Parathyroid adenoma (tissue), 2 donors: Measurements from ENCODE around the gene NLRP1.

Source experiments
- H2AFZ ChIP-seq: fragments of 300-600 bp; sonication (generic); one replicate; pipeline ENCODE4 v1.7.0; 2017; ENCODE audit warnings: antibody characterized with exemption, mild to moderate bottlenecking
- H3K27ac ChIP-seq: fragments of 300-600 bp; sonication (generic); one replicate; pipeline ENCODE4 v1.7.0; 2017
- H3K27me3 ChIP-seq: fragments of 300-600 bp; sonication (generic); one replicate; pipeline ENCODE4 v1.7.0; 2017; ENCODE audit warnings: low read length; ENCODE audit not compliant: control insufficient read depth, insufficient read depth
- H3K36me3 ChIP-seq: fragments of 300-600 bp; sonication (generic); one replicate; pipeline ENCODE4 v1.7.0; 2017; ENCODE audit warnings: low read length; ENCODE audit not compliant: control insufficient read depth, insufficient read depth
- H3K4me1 ChIP-seq: fragments of 300-600 bp; sonication (generic); one replicate; pipeline ENCODE4 v1.7.0; 2017; ENCODE audit warnings: control low read depth
- H3K4me2 ChIP-seq: fragments of 300-600 bp; sonication (generic); one replicate; pipeline ENCODE4 v1.7.0; 2017; ENCODE audit warnings: low read length
- H3K4me3 ChIP-seq: fragments of 300-600 bp; sonication (generic); one replicate; pipeline ENCODE4 v1.7.0; 2017; ENCODE audit warnings: low read depth, low read length
- H3K79me2 ChIP-seq: fragments of 300-600 bp; sonication (generic); one replicate; pipeline ENCODE4 v1.7.0; 2017; ENCODE audit warnings: control low read depth
- H3K9ac ChIP-seq: fragments of 300-600 bp; sonication (generic); one replicate; pipeline ENCODE4 v1.7.0; 2017; ENCODE audit warnings: mild to moderate bottlenecking
- H3K9me3 ChIP-seq: fragments of 300-600 bp; sonication (generic); one replicate; pipeline ENCODE4 v1.7.0; 2017; ENCODE audit warnings: low read length; ENCODE audit not compliant: control insufficient read depth
- TF ChIP-seq, protein P1 (sequence below): fragments of 300-600 bp; sonication (generic); IDR thresholded peaks from one replicate; pipeline ENCODE4 v1.7.0; 2017; ENCODE audit warnings: antibody characterized with exemption, mild to moderate bottlenecking
- donor health status: primary hyperparathyroidism.

NLRP1 gene

DNA sequence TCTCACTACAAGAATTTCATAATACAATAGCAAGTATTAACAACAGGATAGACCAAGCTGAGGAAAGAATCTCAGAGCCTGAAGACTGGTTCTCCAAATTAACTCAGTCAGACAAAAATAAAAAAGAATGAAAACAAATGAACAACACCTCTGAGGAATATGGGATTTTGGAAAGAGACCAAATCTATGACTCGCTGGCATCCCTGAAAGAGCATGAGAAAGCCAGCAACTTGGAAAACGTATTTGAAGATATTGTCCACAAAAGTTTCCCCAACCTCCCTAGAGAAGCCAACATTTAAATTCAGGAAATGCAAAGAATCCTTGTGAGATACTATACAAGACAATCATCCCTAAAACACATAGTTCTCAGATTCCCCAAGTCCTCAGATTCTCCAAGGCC is 20.9 kb downstream of the NLRP1 start:
- H3K9me3 ChIP-seq = no peaks in the 10 kb centered on the region
- no peaks in the 10 kb centered on the region for H3K27me3 ChIP-seq
- H3K4me3 ChIP-seq = no peak overlapping the region
- no peaks in the 10 kb centered on the region for H3K79me2 ChIP-seq
- H3K4me1 ChIP-seq = no peaks in the 10 kb centered on the region
- TF ChIP-seq, protein P1, sequence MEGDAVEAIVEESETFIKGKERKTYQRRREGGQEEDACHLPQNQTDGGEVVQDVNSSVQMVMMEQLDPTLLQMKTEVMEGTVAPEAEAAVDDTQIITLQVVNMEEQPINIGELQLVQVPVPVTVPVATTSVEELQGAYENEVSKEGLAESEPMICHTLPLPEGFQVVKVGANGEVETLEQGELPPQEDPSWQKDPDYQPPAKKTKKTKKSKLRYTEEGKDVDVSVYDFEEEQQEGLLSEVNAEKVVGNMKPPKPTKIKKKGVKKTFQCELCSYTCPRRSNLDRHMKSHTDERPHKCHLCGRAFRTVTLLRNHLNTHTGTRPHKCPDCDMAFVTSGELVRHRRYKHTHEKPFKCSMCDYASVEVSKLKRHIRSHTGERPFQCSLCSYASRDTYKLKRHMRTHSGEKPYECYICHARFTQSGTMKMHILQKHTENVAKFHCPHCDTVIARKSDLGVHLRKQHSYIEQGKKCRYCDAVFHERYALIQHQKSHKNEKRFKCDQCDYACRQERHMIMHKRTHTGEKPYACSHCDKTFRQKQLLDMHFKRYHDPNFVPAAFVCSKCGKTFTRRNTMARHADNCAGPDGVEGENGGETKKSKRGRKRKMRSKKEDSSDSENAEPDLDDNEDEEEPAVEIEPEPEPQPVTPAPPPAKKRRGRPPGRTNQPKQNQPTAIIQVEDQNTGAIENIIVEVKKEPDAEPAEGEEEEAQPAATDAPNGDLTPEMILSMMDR = no peak
- H3K27ac ChIP-seq = no peak overlapping the region
- no peak overlapping the region for H3K9ac ChIP-seq
- no peaks in the 10 kb centered on the region for H3K36me3 ChIP-seq
- H2AFZ ChIP-seq = no peak overlapping the region
- no peak overlapping the region for H3K4me2 ChIP-seq

DNA sequence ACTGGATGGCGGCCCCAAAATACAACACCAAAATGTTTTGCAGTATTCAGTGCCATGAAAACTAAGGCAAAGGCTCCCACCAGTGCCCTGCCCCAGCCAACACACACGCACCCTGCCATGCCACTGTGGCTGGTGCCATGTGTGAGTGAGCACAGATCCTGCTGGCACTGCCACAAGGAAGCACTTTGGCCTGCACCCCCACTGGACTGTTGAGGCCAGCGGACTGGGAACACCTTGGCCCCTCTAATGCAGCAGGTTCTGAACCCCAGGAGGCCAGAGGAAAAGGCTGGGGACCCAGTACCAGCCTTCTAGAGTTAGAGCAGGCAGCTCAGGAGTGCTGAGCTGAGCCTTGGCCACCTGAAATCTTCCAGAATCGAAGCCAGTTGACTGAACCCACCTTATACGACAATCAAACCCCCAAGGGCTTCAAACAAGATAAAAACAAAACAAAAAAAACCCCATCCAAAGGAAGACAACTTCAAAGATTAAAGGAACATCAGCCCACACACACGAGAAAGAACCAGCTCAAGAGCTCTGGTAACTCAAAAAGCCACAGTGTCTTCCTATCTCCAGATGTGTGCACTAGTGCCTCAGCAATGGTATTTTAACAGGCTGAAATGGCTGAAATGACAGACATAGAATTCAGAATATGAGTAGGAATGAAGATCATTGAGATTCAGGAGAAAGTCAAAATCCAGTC is 21.5 kb downstream of the NLRP1 start:
- no peaks in the 10 kb centered on the region for H3K9me3 ChIP-seq
- no peaks in the 10 kb centered on the region for H3K36me3 ChIP-seq
- no peak overlapping the region for H2AFZ ChIP-seq
- H3K79me2 ChIP-seq = no peaks in the 10 kb centered on the region
- H3K27ac ChIP-seq = no peak overlapping the region
- no peaks in the 10 kb centered on the region for H3K4me1 ChIP-seq
- H3K4me2 ChIP-seq = no peak overlapping the region
- TF ChIP-seq, protein P1 = no peak
- H3K27me3 ChIP-seq = no peaks in the 10 kb centered on the region
- H3K4me3 ChIP-seq = no peak overlapping the region
- H3K9ac ChIP-seq = no peak overlapping the region

DNA sequence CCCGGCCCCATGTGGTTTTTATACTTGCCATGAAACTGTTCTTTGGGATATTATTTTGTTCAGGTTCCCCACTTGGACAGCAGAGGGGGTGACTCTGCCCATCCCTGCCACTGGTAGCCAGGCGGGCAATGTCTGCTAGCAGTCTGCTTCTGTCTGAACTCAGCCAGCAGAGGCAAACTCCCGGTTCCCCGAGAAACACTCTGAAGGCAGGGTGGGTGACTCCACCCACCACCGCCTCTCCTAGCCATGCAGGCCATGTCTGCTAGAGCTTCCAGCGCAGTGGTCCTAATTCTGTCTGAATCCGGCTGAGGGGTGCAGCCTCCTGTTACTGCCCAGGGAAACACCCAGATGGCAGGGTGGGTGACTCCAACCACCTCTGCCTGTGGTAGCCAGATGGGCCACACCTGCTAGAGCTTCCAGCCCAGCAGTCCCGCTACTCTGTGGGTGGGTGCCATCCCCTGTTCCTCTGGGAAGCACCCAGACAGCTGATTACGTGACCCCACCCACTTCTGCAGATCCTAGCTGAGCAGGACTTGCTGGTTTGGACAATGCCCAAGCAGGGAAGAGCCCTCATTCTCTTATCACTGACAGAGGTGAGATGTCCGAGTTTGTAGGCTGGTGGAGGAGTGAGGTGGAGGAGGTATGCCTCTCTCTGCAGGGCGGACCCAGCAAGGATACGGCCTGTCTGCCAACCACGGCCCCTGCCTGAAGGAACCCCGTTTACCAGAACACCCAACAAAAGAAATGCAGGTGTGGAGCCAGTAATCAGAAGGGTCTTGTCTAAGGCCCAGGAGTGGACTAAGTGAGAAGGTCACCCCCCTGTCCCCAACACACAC is 22.4 kb downstream of the NLRP1 start:
- no peaks in the 10 kb centered on the region for H3K9me3 ChIP-seq
- no peaks in the 10 kb centered on the region for H3K36me3 ChIP-seq
- H3K27ac ChIP-seq = no peak overlapping the region
- TF ChIP-seq, protein P1 = no peak
- no peaks in the 10 kb centered on the region for H3K79me2 ChIP-seq
- H2AFZ ChIP-seq = no peak overlapping the region
- no peak overlapping the region for H3K4me2 ChIP-seq
- no peaks in the 10 kb centered on the region for H3K4me1 ChIP-seq
- H3K4me3 ChIP-seq = no peak overlapping the region
- H3K27me3 ChIP-seq = no peaks in the 10 kb centered on the region
- H3K9ac ChIP-seq = no peak overlapping the region

DNA sequence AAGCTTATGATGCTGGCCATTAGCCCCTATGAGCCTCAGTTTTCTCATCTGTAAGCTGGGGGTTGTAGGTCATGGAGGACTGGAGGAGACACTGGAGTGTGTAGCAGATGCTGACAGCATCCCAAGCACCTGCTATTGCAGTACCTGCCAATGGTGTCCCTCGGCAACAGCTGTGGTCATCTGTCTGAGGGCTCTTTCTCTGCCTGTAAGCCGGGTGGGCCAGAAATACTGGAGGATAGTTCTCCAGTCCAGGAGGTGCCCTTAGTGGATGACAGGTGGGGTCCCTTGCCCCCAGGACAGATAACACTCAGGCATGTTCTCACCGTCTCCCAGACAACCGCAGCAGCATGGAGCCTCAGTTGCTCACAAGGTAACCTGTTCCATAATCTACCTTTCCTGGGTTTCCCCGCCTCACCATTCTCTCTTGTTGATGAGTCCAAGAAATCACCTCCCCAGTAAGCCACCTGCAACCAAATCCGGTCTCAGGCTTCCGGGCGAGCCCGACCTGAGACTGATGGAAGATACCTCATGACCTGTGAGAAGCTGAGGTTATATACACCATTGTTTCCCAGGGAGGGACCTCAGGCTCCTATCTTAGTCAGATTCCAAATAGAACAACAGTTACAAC is 23.8 kb downstream of the NLRP1 start:
- H3K36me3 ChIP-seq = no peaks in the 10 kb centered on the region
- H3K4me2 ChIP-seq = no peak overlapping the region
- H3K9me3 ChIP-seq = no peaks in the 10 kb centered on the region
- no peak overlapping the region for H3K4me3 ChIP-seq
- H3K79me2 ChIP-seq = no peaks in the 10 kb centered on the region
- no peak overlapping the region for H3K9ac ChIP-seq
- no peak overlapping the region for H3K27ac ChIP-seq
- H3K4me1 ChIP-seq = no peaks in the 10 kb centered on the region
- H2AFZ ChIP-seq = no peak overlapping the region
- no peaks in the 10 kb centered on the region for H3K27me3 ChIP-seq
- TF ChIP-seq, protein P1 = no peak
